HG03460 (cell line): ENCODE results near the gene SSPN.

ENCODE experiments used
- ATAC-seq: cut with Tn5 transposase; IDR thresholded peaks from one replicate; pipeline ENCODE4 v1.9.1; 2021; ENCODE audit not compliant: unreplicated experiment

The SSPN gene

GRCh38 chr12:26255893-26256645 lies 60.7 kb downstream of the SSPN start:
- no peak for ATAC-seq

DNA sequence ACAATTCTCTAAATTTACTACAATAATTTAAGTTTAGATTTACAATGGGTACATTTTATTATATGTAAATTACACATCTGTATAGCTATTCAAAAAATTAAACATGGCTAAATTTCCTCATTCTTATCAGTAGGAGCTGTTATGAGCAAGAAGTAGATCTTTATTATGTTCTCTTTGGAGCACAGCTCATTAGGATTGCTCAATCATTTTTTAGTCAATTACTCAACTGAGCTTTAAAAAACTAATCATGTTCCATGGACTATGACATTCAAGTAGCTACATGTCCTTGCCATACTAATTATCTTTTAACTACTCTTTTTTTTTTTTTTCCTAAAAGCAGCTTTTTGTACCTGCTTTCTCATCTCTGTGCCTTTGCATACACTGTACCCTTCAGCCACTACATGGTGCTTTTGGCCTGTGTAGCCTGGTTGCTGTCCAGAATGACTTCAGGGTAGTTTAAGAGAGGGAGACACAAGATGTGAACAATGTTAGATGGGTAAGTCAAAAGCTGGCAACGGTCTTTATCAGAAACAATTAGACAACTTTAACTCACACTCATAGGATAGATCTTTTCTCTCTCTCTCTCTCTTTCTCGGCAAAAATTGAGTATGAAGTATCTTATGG lies 69.0 kb downstream of the SSPN start:
- ATAC-seq, result no peak

- no peak for ATAC-seq
These were observed 70.2 kb downstream of the SSPN start for GRCh38 chr12:26265606-26266005.

DNA sequence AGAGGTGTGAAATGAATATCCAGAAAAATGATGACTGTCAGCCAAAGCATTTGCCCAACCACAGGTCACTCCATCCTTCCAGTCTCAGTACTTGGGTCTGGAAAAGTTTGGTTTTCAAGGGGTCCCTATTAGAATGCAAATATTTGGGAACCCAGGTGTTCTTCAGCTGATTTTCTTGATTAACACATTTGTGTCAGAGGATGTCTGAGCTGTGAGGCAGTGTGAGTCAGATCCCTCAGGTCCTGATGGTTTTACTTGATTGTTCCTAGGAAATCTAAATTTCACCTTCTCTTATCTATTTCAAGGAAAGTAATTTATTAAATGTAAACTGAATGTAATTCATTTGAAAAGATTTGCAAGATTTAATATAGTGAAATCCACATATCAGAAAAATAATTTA lies 71.5 kb downstream of the SSPN start:
- no peak for ATAC-seq

- ATAC-seq, result no peak
These were observed 73.6 kb downstream of the SSPN start for GRCh38 chr12:26268841-26269561.

DNA sequence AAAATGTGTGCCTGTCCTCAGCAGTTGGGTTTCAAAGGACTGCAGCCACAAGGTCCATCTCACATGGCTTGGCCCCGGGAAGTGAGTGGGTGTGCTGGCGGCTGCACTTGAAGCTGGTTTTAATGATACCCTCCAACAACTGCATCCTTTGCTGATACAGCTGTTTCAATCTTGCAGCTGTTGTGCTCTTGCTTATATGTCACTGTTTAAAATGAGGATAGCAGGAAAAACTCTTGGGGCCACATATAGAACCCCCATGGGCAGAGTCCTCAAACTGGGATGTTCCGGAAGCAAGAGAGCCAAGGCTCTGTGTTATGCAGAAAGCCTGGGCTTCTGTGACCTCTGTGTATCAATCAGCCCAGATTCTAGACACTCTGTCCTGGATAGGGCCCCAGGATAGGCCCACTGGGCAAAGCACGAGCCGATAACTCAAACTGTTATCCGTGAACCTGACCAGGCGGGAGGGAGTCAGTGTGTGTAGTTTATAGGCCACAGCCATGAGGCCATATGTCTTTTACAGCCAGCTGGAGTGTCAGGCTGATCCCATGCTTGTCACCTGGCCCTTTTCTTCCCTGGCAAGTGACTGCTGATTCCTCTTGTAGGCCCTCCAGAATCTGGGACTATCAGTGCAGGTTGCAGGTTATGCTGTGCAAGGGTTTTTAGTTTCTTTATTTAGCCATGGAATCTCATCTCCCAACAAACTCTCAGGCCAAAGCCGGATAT lies 74.3 kb downstream of the SSPN start:
- ATAC-seq, result no peak

DNA sequence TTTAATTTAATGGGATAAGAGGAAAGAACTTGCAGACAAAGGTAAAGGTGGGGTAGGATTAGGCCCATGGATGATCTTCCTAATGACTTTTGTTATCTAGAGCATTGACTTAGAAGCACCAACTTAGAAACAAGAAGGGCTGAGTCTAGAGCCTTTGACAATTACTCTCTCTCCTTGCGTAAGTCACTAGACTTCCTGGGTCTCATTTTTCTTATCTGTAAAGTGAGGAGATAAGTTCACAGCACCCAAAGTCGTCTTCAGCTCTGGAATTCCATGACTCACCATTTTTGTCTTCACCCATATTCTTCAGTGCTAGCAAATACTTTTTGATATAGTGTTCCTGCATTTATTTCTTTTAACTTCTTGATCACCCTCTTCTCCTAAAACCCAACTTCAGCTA lies 75.7 kb downstream of the SSPN start:
- ATAC-seq, result no peak

GRCh38 chr12:26271889-26272492 lies 76.6 kb downstream of the SSPN start:
- peak; percentile 20 for ATAC-seq

DNA sequence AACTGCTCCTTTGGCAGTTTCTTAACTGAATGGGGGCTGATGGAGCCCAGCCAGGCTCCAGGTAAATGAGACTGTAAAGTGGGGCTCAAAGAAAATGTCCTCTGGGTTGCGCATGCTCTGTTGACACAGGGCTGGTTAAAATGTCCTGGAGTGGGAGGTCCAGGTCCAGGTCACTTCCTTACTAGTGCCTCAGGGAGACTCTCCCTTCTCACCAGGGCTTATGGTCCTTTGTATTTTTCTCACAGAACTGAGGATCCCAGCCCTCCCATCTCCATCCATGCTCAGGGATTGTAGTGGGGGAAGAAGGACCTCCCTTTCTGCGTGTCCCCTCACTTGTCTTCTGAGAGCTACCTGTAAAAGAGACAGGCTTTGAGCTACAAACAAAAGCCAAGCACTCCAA lies 77.5 kb downstream of the SSPN start:
- ATAC-seq, result no peak

DNA sequence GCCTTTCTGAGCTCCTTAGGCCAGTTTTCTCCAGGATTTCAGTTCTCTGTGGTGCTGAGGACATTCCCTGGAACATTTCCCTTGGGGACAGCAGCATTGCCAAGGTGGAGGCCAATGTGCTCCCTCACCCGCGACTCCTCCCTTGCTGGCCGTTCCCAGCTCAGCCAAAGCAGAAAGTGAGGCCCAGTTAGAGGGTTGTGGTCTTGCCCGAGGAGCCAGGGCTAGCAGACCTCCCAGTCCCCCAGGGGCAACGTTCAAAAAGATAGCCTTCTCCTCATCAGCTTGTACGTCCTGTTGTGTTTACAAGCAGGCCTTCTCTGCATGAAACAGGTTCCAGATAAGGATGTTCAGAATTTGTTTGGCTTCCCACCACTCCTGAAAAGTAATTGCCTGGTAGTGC lies 78.4 kb downstream of the SSPN start:
- ATAC-seq, result no peak

- peak; percentile 92 for ATAC-seq
These were observed 79.3 kb downstream of the SSPN start for GRCh38 chr12:26274441-26275312.

DNA sequence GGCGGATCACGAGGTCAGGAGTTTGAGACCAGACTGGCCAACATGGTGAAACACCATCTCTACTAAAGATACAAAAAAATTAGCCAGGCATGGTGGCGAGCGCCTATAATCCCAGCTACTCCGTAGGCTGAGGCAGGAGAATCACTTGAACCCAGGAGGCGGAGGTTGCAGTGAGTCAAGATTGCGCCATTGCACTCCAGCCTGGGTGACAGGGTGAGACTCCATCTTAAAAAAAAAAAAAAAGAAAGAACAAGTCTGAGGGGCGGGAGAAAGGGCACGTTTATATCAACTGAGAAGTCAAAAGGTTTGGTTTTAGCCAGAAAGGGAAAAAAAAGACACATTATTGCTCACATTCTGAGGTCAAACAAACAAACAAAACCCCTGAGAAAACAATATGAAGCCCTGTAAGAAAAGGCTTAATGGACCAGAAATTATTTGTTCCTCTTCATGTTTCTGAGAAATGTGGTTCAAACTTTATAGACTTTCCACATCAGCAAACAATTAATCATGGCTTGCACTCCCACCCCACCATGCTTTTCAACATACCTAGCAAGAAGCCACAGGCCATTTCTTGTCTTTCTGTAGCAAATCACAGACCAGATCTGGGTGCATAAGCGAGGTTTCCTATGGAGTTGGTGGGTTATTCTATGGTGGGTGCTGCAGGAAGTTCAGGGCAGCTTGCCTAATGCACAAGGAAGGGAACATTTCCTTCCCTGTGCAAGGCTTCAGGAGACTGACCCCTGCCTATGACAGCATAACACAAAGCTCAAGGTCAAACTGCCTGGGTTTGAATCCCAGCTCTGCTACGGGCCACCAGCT lies 80.1 kb downstream of the SSPN start:
- ATAC-seq, result no peak

- no peak for ATAC-seq
These were observed 81.3 kb downstream of the SSPN start for GRCh38 chr12:26276709-26277108.

DNA sequence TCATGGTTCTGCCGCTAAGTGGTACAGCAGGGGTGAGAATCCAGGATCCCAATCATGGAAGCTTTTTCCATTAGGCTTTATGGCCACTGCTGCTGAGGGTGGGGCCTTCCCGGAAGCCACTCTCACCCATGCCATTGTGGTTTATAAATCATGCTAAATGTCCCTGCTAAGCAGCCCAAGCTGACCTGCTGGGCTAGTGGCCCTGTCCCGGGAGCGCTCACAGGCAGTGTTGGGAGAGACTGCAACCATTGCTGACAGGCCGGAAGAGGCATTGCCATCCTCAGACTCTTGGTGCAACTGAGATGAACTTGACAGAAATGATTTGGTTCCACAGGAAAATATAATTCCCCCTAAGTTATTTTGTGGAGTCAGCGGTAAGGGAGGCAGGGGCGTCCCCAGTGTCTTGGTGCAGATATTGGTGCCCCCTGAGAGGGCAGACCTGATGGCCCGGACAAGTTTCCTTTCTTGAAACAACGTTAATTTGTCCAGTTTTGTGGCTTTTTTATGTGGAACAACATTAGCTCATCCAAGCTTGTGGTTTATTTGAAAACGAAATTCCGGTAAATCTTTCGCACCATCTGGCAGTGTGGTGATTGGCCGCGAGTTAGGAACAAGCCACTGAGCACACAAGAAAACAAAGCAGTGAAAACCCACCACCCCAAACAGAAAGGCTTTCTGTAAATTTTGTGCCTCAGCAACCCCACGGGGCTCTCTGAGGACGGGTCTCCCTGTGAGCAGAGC lies 82.3 kb downstream of the SSPN start:
- no peak for ATAC-seq

DNA sequence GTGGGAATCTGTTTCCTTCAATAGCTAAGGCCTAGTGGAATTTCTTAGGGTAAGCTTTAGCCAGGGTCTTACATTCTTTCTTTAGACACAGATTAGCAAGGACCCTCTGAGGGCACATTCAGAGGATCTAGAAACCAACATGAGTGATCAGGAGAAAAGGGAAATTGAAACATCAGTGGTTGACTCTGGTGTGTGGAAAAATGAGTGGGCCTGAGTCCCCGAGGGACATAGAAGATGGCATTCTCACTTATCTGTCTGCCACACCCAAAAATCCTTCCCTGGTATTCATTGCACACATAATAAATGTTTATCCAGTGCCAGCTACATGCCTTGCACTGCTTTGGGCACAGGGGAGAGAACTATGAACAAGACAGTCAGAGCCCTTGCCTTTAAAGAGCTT lies 82.9 kb downstream of the SSPN start:
- ATAC-seq, result no peak

GRCh38 chr12:26278666-26279065 lies 83.3 kb downstream of the SSPN start:
- no peak for ATAC-seq

- no peak for ATAC-seq
These were observed 83.7 kb downstream of the SSPN start for GRCh38 chr12:26279091-26279490.

GRCh38 chr12:26279908-26280307 lies 84.5 kb downstream of the SSPN start:
- no peak for ATAC-seq

GRCh38 chr12:26280869-26281268 lies 85.5 kb downstream of the SSPN start:
- no peak for ATAC-seq
